Fibroblast of villous mesenchyme (primary cell): ENCODE results near the gene DAZ3. TPM values are rescaled to one million over a fixed set of nuclear protein-coding genes. Genes with fewer than 3 reads are reported as not detected.
"Not testable (repeated sequence)": the region's sequence is repeated elsewhere in the genome, so short reads cannot be mapped to it uniquely, and the experiment has no call there.

Experiments
- DNase-seq: peaks from one replicate; pipeline ENCODE4 v3.0.0-alpha.2; 2010; ENCODE audit warnings: low read depth
- H3K4me3 ChIP-seq: 2 replicates; pipeline ENCODE4 v1.5.1; 2011; ENCODE audit warnings: low read depth, mild to moderate bottlenecking, low read length
- total RNA-seq: library from RNA; depleted of rRNA; stranded (reverse); fragments of >200 nt; gene quantifications from 2 replicates; pipeline ENCODE4 v1.2.3, GENCODE V29; 2012

DAZ3 gene, protein sequence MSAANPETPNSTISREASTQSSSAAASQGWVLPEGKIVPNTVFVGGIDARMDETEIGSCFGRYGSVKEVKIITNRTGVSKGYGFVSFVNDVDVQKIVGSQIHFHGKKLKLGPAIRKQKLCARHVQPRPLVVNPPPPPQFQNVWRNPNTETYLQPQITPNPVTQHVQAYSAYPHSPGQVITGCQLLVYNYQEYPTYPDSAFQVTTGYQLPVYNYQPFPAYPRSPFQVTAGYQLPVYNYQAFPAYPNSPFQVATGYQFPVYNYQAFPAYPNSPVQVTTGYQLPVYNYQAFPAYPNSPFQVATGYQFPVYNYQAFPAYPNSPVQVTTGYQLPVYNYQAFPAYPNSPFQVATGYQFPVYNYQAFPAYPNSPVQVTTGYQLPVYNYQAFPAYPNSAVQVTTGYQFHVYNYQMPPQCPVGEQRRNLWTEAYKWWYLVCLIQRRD
- total RNA-seq = not detected in 2 replicates

DNA sequence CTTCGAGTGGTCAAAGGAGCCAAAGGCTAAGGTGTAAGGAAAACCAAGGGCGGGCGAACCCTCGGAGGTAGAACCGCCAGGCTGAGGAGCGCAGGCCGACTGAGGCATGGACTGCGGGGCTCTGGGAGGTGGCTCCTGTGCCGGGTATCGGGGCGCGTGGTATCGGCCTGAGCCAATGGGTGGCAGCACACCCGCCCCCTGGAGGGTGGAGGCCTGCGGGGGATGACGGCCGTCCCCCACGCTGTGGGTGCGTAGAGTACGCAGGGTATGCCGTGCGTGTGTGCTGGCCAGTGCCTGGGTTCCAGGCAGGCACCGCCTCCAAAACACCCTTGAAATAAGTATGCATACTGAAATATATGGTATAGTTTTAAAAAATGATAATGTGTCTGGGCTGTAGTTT lies at the start of gene DAZ3:
DAZ3 (minus strand) TSS at position 101 of the 400 bp plus-strand sequence. CDS start 208 bp downstream, outside the sequence.
- H3K4me3 ChIP-seq, DNase-seq: not testable (repeated sequence)

DNA sequence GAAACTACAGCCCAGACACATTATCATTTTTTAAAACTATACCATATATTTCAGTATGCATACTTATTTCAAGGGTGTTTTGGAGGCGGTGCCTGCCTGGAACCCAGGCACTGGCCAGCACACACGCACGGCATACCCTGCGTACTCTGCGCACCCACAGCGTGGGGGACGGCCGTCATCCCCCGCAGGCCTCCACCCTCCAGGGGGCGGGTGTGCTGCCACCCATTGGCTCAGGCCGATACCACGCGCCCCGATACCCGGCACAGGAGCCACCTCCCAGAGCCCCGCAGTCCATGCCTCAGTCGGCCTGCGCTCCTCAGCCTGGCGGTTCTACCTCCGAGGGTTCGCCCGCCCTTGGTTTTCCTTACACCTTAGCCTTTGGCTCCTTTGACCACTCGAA lies 20.4 kb upstream of the DAZ3 start, which contains the start of gene DAZ4:
DAZ4 (plus strand) TSS at position 301 of the 400 bp plus-strand sequence. CDS start 208 bp downstream, outside the sequence.
- not testable (repeated sequence) for DNase-seq

GRCh38 chrY:24825069-24825468 lies 11.9 kb upstream of the DAZ3 start:
- DNase-seq, H3K4me3 ChIP-seq: not testable (repeated sequence)

More for the DNA sequence above, 20.4 kb upstream of the DAZ3 start, which contains the start of gene DAZ4:
- H3K4me3 ChIP-seq = not testable (repeated sequence)

DNA sequence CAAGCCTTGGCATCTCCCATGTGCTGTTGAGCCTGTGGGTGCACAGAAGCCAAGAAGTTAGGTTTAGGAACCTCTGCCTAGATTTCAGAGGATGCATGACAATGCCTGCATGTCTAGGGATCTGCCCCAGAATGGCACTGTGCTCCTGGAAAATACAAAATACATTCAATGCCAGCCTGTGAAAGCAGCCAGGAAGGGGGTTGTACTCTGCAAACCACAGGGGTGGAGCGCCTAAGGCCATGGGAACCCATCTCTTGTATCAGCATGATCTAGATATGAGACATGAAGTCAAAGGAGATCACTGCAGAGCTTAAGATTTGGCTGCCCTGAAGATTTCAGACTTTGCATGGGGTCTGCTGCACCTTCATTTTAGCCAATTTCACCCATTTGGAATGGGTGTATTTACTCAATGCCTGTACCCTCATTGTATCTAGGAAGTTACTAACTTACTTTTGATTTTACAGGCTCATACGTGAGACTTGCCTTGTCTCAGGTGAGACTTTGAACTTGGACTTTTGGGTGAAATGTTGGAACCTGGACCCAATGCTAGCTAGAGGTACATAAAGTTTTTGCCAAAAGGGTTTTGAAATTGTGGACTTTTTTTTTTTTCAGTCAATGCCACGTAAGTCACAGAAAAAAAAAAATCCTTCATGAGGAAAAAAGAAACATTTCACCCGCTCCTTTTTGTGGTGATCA lies 11.1 kb upstream of the DAZ3 start:
- H3K4me3 ChIP-seq, DNase-seq: not testable (repeated sequence)

- DNase-seq = not testable (repeated sequence)
Measured at GRCh38 chrY:24821836-24822235, 8.6 kb upstream of the DAZ3 start.

More at GRCh38 chrY:24821836-24822235, 8.6 kb upstream of the DAZ3 start:
- not testable (repeated sequence) for H3K4me3 ChIP-seq

Other genes starting within 250 kb of the DAZ3 start
- gene BPY2B, start 195.4 kb downstream of the DAZ3 start, total RNA-seq = not detected in 2 replicates
- gene DAZ4, start 20.5 kb upstream of the DAZ3 start, total RNA-seq = not detected in 2 replicates
- gene BPY2C, start 238.7 kb upstream of the DAZ3 start, total RNA-seq = not detected in 2 replicates